Right lung (tissue), 5 donors: Measurements from ENCODE around the gene GNG2. TPM values are rescaled to one million over a fixed set of nuclear protein-coding genes. Genes with fewer than 3 reads are reported as not detected.

Source experiments
- DNase-seq, 2 donors: peaks; one replicate each; pipeline ENCODE4 v3.0.0-alpha.2; 2013
- polyA plus RNA-seq, 5 donors: library from polyadenylated mRNA; unstranded; fragments of 120-200 nt; gene quantifications; one replicate each; pipeline versions ENCODE4 v1.2.1 to v1.2.3, GENCODE V29; 2013; ENCODE audit warnings: inconsistent platforms in 1 of 5, low replicate concordance in 1 of 5; ENCODE audit not compliant: insufficient read length in 5 of 5, insufficient read depth in 1 of 5

GNG2 gene
- polyA plus RNA-seq, 5 donors, result 67.5 to 101 (median 98.3) TPM

DNA sequence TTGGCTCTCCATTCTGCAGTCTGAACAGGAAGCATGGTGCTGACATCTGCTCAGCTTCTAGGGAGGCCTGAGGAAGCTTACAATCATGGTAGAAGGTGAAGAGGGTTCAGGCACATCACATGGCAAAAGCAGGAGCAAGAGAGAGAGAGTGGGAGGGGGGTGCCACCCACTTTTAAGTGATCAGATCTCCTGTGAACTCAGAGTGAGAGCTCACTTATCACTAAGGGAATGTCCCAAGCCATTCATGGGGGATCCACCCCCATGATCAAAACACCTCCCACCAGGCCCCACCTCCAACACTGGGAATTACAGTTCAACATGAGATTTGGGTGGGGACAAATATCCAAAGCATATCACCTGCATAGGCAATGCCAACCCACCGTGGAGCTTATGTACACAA, 9.8 kb upstream of the GNG2 start:
- DNase-seq, result no peak

DNA sequence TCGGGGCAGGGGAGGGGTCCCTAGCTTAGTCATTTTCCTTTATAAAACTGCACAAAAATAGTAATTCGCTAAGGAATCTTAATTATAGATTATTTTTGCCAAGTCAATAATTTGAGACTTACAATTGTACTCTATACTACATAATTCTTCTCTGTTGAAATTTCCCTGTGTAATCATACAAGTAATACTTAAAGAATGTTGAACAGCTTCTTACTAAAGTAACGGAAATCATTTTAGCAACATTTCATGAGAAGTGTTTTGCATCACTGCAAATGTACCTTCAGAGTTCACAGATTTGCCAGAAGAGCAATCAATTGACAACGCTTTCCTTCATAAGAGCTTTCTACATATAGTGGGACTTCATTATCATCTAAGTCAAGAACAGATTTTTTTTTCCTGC, 7.9 kb upstream of the GNG2 start:
- no peak for DNase-seq

DNA sequence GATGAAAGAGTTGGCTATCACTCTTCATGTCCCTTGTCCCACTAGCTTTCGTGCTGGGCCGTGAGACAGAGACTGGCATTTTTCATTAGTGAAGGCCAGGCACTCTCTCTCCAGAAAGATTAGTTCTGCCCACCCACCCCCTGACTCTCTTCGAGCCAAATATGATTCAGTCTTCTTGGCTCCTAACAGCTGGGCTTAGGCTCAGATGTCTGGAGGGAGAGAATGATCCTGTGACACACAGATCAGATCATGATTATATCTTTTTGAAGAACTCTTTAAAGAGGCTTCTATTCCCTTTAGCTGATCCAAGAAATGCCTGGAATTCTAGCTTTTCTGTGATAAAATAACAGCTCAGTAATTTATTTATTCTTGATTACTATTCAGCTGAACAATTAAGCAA, 5.2 kb upstream of the GNG2 start:
- no peak for DNase-seq

DNA sequence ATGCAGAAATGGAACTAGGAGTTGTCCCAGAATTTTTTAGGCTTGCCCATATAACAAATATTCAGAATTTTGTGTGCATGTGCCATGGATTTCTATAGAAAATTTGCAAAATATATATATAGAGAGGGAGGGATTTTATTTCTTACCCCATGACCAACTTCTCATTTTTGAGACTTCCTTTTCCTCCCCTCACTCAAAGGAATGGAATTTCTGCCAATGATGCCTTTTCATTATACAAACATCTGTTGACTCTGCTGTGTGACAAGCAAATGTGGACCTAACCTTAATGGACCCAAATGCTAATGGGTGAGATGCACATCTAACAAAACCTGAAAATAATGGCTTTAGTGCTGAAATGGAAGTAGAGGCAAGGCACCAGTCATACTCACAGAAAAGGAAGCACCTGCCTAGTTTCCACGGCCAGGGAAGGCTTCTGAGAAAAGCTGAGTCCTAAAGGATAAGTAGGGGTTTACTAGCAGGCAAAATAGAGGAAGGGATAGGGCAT, 3.6 kb upstream of the GNG2 start:
- DNase-seq, result no peak

DNA sequence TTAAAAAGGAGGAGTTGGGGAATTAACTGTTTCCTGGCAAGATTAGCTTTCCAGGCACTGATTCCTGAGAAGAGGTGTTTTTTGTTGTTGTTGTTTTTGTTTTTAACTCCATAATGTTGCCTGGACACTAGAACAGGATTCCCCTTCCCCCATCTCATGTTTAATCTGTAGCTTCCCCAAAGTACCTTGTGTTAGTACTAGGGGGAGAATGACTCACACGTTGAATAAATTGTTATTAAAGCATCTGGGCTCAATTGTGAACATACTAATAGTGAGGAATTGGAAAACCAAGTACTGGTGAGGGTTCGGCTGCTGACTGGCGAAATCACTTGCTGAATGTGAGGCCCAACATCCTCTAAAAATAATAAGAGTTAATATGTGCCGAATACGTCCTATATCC, 1.3 kb upstream of the GNG2 start:
- no peak for DNase-seq

DNA sequence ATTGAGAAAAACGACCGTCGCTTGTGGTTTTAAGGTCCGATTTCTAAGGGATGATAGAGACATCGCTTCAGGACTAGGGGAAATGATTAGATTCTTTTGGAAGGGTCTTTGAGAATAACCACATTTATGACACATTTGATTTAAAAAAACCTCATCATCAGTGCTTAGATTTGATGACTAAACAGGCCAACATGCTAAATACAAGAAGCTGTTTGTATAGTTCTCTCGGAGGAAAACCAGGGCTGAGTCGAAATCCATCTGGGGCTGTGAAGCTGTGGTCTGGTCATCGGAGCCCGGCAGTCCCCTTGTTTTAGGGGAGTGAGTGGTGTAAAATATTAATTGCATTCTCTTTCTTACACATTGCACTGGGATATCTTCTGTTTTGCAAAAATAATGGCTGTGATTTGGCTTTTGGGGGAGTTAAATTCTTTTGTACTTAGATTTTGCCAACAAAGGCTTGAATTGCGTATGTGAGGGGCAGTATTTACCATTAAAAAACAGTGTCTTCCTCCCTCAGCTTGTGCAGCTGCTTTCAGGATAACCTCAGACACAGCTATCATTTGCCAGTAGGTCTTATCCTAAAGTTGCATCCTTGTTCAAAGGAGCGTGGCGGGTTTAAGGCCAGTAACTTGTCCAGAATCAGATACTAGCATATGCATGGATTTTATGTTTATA, 550 bp downstream of the GNG2 start:
- DNase-seq, result peak in 1 of 2 donors; percentile 34

DNA sequence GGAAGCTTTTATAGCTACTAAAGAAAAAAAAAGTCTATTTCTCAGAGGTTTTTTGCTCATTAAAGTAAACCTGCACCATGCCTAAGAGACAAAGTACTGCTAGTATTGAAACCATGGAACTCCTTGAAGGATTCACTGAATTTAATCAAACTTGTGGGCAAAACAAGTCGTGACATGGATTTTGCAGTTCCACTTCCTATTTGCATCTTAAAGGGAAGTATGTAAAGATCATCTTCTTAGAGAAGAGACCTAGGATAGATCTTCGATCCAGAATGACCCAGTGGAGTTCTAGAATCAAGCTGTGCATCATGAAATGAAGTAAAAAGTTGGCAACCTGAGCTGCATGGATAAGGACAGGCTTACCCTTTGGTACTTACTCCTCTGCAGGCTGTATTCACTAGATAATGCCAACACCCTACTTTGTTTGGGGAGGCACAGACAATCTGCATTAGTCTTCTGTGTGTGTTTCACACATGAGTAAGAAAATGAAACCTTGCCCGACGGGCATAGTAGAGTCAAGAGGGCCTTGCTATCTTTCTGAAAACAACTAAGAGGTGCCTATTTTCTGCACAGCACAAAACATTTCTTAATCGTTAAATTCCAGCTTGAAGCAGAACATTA, 1.9 kb downstream of the GNG2 start:
- DNase-seq, result peak in 1 of 2 donors; percentile 18

DNA sequence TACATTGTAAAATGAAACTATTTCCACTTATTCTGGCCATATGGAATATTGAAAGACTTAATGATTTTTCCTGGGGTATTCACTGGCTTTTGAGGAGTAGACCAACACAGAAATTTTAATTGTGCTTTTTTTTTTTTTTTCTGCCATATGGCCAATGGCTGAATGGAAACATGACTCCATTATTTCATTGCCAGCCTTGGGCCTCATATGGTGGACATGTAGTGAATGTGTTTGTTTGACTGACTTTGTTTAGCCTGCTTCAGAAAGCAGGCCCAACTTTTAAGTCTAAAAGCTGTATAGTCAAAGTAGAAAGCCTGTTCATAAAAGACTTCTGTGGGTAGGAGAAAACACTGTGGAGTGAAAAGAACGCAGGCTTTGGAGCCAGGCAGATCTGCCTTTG, 2.4 kb downstream of the GNG2 start:
- peak in 1 of 2 donors; percentile 17 for DNase-seq

DNA sequence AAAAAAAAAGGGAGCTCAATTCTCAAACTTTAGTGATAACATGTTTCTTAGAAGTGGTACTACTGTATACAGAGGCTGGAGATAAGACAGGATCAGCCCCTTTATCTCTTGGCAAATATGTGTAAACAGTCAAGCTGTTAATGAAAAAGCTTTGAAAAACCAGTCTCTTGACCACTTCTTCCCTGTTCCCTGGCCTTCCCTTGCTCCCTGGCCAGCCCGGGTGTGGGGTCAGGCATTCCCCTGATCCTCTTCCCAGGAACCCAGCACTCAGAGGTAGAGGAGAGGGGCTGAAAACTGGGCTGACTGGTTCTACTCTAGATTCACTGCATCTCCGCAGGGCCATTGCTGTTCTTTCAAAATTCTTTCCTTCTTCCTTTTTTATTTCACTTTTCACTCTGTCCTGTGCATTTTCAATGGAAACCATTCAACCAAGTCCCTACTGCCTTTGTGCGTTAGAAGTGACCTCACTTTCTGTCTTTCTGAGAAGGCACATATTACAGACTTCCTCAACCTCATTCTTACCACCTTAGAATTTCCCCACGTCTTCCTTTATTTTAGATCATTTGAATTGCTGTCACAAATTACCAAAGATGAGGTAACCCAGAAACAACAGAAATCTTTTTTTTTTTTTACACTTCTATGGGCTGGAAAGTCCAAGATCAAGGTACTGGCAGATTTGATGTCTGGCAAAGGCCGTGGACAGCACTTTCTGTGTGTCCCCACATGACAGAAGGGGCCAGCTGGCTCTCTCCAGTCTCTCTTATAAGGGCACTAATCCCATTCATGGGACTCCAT, 5.7 kb downstream of the GNG2 start:
- no peak for DNase-seq

DNA sequence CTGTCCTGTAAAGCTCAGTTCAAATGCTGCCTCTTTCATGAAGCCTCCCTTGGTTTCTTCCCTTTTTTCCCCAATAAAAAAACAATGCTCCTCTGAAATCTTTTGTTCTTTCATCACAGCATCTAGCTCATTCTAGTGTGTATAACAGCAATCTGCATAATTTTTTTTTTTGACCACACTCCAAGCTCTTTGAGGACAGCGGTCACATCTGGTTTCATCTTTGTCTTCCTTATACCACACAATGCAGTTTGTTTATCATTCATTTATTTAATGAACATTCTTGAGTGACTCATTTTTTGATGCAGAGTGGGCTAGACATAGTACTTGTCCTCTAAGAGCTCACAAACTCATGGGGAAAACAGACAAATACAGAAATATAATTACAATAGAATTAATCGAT, 7.3 kb downstream of the GNG2 start:
- DNase-seq, result no peak

DNA sequence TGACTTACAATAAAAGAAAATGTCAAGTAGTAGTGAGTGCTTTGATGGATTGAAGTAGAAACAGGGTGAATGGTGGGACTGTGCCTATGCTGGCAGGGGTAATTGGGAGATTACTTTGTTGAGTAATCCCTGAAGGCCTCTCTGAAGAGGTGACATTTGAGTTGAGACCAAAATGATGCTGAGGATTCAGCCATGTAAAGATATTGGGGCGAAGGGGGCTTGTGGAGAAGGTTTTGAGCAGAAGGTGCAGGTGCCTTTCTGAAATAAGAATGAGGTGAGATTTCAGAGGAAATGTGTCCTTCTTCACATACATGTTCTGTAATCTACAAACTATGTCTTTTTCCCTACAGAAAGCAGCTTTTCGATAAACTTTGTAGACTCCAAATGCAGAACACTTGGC, 8.0 kb downstream of the GNG2 start:
- DNase-seq, result no peak

DNA sequence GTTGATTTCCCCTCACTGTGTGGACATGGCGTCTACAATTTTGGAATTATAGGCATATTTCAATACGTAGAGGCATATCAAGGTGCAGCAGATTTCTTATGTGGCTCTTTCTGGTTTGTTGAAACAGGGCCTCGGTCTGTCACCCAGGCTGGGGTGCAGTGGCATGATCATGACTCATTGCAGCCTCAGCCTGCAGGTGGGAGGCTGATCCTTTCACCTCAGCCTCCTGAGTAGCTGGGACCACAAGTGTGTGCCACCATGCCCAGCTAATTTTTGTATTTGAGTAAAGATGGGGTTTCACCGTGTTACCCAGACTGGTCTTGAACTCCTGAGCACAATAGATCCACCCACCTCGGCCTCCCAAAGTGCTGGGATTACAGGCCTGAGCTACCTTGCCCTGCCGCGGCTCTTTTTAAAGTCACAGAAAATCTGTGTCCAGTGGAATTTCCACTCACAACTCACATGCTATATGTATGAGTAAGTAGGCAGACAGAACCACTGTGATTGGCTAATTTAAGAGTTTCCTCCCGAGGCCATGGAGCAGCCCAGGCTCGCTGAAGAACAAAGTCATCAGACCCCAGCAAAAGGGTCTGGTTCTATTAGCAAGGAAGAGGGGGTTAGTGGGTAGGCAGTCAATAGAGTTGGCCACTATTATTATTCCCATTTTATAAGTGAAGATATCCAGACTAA, 9.1 kb downstream of the GNG2 start:
- no peak for DNase-seq

DNA sequence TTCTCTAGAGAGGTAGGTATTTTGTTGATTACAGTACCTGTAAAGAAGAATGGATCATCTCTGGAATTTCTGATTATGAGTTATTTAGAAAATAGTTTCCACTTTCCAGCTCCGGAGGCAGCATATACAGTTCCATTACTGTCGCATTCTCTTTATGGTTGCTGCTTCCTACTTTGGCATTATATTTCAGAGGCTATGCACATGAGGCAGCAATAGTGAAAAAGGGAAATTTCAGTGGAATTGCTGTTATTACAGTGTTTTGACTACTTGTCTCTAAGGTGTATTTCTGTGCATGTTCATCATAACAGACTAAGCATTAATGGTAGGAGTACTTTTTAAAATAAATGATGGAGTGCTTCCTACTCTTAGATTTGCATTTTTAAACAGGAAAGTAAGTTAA, 10.2 kb downstream of the GNG2 start:
- DNase-seq, result no peak

DNA sequence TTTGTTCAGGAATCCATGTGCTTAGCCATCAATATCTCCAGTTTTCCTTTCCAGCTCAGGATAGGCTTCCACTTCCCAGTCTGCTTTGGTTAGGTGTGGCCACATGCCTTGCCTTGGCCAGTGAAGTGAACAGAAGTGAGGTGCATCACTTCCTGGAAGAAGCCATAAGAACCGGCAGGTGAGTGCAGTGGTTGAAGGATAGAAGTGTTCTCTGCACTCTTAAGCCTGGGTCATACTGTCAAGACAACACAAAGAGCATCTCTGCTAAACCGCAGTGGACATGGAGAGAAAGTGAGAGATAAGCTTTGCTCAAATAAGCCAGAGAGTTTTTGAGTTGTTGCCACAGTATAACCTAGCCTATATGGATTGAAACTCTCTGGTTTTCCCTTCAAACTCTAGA, 11.4 kb downstream of the GNG2 start:
- no peak for DNase-seq

DNA sequence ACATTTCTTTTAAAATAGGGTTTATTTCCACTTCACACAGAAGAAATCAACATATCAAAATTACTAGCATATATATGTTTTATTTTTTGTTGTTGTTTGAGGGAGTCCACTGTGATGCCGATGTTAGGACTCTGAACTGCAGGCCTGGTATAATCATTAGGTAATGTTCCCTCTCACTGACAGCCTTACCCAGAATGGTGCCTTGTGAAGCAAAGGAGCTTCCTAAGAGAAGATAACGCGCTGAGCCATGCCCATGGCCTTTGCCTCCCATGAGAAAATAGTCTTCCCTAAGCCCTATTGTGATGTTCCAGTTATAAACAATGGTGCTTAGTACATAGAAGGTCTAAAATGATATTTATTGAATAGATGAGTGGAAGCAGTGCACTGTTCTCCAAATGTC, 12.0 kb downstream of the GNG2 start:
- no peak for DNase-seq

DNA sequence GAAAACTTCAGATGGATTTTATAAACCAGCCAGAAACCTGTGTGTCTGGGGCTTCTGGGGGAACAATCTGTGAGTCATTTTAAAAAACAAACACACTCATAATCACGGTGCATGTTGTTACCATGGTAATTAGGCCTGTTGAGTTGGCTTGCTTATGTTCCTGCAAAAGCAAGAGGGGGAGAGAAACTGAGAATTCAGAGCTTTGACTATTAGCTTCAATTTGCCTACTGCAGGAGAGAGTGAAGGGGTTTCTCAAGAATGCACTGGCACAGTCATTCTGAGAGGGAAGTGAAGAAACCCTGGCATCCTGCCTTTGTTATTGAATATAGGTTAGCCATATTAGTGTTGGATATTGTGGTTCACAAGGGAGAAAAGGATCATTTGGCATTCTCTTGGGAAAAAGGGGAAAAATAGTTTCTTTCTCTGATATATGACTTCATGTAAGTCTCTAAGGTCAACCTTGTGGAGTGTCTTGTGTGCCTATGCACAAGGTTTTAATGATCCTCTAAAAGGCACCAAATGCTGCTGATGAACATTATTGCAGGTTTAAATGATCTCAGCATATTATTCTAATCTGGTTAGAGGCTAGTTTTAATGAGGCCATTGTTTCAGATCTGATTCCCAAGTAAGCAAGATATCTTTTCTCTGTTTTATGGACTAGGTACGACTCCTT, 12.9 kb downstream of the GNG2 start:
- DNase-seq, result no peak

DNA sequence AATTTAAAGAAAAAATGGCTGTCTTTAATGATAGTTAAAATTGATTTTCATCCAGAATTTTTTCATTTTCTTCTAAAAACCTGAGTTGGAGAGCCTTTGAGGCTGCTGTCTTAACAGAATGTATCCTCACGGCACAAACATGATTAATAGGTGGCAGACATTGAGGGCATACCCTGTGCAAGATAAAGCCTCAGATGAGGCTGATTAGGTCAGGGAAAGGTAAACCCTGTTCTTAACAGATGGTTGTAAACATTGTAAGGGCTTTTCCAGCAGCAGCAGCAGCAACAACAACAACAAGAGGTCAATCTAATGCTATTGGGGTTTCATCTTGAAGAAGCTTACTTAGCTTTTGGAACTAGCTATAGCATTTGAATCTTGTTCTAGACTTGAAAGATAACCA, 17.4 kb downstream of the GNG2 start:
- no peak for DNase-seq

DNA sequence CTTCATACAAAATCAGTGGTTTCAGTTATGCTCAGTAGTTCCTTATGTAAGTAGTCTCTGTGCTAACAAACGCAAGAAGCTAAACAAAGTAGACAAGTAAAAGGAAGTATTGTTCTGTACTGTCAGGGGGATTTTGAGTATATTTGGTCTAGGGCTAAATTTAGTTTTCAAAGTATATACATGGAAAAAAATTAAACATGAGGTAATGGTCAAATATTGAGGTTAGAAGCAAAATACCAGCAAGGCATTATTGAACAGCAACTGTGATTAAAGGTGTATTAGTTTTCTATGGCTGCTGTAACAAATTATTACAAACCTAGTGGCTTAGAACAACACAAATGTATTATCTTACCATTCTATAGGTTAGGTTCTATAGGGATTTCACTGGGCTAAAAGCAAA, 18.8 kb downstream of the GNG2 start:
- DNase-seq, result no peak

DNA sequence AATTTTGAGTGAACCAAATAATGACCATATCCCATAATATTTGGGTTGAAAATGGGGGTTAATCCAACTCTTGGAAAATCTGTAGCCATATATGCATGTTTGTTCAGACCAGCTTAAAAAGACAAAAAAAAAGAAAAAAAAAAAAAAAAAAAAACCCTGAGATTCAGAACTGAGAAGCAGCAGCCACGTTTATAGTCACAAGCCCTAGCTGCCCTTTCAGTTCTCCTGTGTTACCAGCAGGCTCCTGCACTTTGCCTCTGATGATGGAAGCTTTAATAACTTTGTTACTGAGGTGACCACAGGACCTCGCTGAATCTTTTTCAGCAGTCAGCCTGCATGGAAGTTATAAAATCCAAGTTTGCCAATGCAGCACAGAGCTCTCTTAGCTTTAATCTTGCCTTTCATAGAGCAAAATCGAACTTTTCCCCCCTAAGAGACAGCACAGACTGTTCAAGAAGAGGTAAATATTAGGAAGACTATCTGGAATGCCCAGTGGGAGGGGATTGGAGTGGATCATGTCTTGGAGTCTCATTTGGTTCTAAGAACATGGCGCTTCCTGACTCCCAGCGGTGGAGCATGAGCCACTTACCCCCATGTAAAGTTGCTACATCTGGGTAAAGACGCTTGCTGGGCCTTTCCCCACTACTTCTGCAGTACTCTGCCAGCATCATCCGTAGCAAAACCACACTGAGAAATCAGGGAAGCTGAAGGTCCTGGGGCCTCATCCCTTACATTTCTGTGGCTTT, 20.6 kb downstream of the GNG2 start:
- DNase-seq, result no peak

DNA sequence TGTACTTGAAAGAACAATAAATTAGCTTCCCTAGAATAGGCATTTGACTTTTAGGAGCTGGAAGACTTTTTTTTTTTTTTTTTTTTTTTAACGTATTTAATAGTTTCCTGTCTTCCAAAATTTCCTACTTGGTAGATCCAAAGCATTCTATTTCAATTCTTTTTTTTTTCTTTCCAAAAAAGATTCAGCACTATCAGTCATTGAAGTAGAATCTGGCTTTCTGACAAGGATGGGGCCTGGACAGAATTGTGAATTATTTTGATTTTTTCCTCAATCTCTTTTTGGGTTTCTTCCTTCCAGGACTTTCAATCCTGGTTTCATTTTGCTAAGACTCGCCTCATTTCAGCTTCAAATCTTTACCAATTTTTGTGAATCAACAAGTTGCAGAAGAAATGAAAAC, 21.2 kb downstream of the GNG2 start:
- no peak for DNase-seq

DNA sequence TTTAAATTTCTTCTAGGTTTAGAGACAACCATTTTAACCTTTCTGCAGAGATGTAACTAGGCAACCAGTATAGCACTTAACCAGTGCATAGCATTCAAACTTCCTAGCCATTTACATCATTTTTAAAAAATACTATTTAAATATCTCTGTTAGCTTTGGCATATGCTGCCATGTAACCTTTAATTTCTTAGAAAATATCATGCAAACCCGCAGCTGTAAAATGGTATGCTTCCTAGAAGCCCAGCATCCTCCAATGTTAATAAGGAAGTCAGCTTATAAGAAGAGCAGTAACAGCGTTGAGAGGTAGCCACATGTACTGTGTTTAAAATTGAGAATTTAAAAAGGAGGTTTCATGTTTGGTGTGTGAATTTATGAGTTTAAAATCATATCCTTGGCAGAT, 22.8 kb downstream of the GNG2 start:
- DNase-seq, result no peak
